RWPE2 (cell line): ENCODE results near the gene GADD45A.

Source experiments
- ATAC-seq: fragments of 200-7000 bp; cut with Tn5 transposase; 3 replicates; pipeline ENCODE4 v1.9.1; 2021; ENCODE audit warnings: low read depth
- DNase-seq: peaks from one replicate; pipeline ENCODE4 v3.0.0-alpha.2; 2020; ENCODE audit warnings: low spot score
- H3K27ac ChIP-seq: fragments of 450-650 bp; 2 replicates; pipeline ENCODE4 v1.5.1; 2017; ENCODE audit warnings: mild to moderate bottlenecking; ENCODE audit not compliant: poor library complexity, severe bottlenecking
- H3K27me3 ChIP-seq: fragments of 250-450 bp; sonication (Bioruptor Pico); 2 replicates; pipeline ENCODE4 v1.5.1; 2021; ENCODE audit warnings: mild to moderate bottlenecking, moderate library complexity; ENCODE audit not compliant: insufficient read depth, poor library complexity, severe bottlenecking
- H3K36me3 ChIP-seq: fragments of 250-450 bp; sonication (Bioruptor Pico); 2 replicates; pipeline ENCODE4 v1.5.1; 2020; ENCODE audit warnings: low read depth, mild to moderate bottlenecking, moderate library complexity
- H3K4me1 ChIP-seq: fragments of 250-450 bp; sonication (Bioruptor Pico); 2 replicates; pipeline ENCODE4 v1.5.1; 2021; ENCODE audit warnings: mild to moderate bottlenecking, moderate library complexity; ENCODE audit not compliant: insufficient read depth, poor library complexity, severe bottlenecking
- H3K4me3 ChIP-seq: fragments of 250-450 bp; sonication (Bioruptor Pico); 2 replicates; pipeline ENCODE4 v1.5.1; 2021; ENCODE audit warnings: mild to moderate bottlenecking, moderate library complexity; ENCODE audit not compliant: severe bottlenecking
- H3K9me3 ChIP-seq: fragments of 250-450 bp; sonication (Bioruptor Pico); 2 replicates; pipeline ENCODE4 v1.5.1; 2021; ENCODE audit warnings: mild to moderate bottlenecking, moderate library complexity; ENCODE audit not compliant: severe bottlenecking
- TF ChIP-seq, protein P1 (sequence below): fragments of 450-650 bp; IDR thresholded peaks from one replicate; pipeline ENCODE4 v1.5.1; 2017; ENCODE audit warnings: mild to moderate bottlenecking, moderate library complexity; ENCODE audit not compliant: poor library complexity, severe bottlenecking

GADD45A gene

DNA sequence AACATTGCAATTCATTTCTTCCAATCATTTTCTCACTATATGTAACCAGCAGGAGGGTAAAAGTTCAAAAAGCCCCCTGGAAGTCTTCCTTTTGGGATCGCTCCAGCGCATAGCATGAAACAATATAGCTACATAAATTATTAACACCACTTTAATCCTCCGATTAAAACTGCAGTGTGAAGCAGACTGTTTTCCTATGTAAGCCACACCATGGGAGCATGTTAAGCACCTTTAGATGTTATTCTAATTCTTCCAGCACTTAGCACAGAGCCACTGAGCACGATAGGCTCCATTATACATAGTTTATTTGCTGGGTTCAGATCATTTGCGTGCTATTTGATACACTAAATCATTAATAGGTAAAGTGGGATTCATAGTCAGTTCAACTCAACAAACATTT is 18.4 kb upstream of the GADD45A start:
- Histone ChIP-seq H3K4me3 (no peak overlapping the region), H3K36me3 (no peaks in the 10 kb centered on the region), H3K27me3 (no peaks in the 10 kb centered on the region), H3K4me1 (no peaks in the 10 kb centered on the region), H3K27ac (no peak overlapping the region), H3K9me3 (no peaks in the 10 kb centered on the region)
- ATAC-seq, result no peak
- TF ChIP-seq, protein P1, sequence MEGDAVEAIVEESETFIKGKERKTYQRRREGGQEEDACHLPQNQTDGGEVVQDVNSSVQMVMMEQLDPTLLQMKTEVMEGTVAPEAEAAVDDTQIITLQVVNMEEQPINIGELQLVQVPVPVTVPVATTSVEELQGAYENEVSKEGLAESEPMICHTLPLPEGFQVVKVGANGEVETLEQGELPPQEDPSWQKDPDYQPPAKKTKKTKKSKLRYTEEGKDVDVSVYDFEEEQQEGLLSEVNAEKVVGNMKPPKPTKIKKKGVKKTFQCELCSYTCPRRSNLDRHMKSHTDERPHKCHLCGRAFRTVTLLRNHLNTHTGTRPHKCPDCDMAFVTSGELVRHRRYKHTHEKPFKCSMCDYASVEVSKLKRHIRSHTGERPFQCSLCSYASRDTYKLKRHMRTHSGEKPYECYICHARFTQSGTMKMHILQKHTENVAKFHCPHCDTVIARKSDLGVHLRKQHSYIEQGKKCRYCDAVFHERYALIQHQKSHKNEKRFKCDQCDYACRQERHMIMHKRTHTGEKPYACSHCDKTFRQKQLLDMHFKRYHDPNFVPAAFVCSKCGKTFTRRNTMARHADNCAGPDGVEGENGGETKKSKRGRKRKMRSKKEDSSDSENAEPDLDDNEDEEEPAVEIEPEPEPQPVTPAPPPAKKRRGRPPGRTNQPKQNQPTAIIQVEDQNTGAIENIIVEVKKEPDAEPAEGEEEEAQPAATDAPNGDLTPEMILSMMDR, result no peak
- no peak for DNase-seq

DNA sequence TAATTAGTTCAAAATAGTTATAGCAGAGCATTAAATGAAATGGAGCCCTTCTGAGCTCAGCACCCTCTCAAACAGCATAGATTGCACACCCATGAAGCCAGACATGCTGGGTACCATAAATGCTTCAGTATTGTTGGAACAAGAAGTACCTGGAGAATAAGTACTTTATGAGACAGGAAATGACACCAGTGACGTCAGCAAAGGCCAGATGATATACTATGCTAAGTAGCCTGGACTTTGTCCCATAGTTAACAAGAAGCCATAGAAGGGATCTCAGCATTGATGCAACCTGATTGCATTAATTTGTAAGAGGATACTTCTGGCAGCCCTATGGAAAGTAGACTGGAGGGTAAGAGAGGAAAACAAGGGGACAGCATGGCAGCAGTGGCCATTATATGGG is 16.3 kb upstream of the GADD45A start:
- TF ChIP-seq, protein P1, result no peak
- Histone ChIP-seq H3K36me3 (no peaks in the 10 kb centered on the region), H3K4me1 (no peaks in the 10 kb centered on the region), H3K27ac (no peak overlapping the region), H3K27me3 (no peaks in the 10 kb centered on the region), H3K4me3 (no peak overlapping the region), H3K9me3 (no peaks in the 10 kb centered on the region)
- DNase-seq (no peak), ATAC-seq (no peak)

DNA sequence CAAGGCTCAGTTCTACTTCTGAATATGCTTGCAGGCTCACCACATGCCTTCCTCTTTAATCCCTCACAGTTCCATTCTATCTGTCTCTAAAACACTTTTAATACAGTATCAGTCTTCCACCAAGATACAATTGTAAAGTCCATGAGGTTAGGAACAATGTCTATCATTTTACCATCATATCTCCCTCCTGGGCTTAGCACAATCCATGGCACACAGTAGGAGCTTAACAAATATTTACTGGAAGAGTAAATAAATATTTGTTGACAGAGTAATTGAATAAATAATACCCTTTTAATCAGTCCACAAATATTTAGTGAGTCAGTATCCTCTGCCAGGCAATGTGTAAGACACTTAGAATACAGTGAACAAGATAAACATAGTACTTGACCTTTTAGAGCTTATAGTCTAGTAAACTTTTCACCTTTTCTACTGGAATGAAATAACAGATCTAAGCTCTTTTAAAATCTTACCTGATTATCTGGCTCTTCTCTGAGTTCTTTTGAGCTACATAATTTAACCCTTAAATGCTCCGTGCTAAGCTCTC is 12.7 kb upstream of the GADD45A start:
- no peaks in the 10 kb centered on the region for H3K36me3 ChIP-seq
- ATAC-seq, result no peak
- H3K9me3 ChIP-seq, result no peaks in the 10 kb centered on the region

DNA sequence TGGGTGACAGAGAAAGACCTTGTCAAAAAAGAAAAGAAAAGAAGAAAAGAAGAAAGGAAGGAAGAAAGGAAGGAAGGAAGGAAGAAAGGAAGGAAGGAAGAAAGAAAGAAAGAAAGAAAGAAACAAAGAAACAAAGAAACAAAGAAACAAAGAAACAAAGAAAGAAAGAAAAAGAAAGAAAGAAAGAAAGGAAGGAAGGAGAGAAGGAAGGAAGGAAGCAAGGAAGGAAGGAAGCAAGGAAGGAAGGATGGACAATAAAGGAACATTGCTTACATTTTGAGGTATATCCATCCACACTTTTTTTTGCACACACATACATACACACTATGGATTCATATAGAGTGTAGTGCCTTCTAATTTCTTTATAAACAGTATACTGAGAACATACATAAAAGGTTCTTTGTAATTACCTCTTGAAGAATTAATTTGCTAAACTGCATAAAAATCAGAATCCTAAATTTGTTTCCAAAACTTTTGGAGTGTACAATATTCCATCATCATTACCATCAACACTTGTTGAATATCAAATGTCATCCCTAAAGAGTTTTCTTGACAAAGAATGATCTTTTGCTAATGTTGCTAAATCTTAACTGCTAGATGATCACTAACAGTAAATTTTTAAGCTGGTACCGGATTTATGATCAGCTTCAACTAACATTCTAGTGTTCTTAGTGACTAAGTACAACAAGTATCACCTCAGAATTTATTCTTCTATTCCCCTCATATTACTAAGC is 11.4 kb upstream of the GADD45A start:
- Histone ChIP-seq H3K36me3 (no peaks in the 10 kb centered on the region), H3K27me3 (no peaks in the 10 kb centered on the region), H3K4me1 (no peaks in the 10 kb centered on the region), H3K9me3 (no peaks in the 10 kb centered on the region), H3K4me3 (no peak overlapping the region), H3K27ac (no peak overlapping the region)
- TF ChIP-seq, protein P1, result no peak
- no peak for ATAC-seq
- no peak for DNase-seq

More for the DNA sequence above, 12.7 kb upstream of the GADD45A start:
- no peak for DNase-seq
- Histone ChIP-seq H3K4me3 (no peak overlapping the region), H3K4me1 (no peaks in the 10 kb centered on the region), H3K27ac (no peak overlapping the region), H3K27me3 (no peaks in the 10 kb centered on the region)
- TF ChIP-seq, protein P1, result no peak
